Measurements from ENCODE around the gene FPR1.

DNA sequence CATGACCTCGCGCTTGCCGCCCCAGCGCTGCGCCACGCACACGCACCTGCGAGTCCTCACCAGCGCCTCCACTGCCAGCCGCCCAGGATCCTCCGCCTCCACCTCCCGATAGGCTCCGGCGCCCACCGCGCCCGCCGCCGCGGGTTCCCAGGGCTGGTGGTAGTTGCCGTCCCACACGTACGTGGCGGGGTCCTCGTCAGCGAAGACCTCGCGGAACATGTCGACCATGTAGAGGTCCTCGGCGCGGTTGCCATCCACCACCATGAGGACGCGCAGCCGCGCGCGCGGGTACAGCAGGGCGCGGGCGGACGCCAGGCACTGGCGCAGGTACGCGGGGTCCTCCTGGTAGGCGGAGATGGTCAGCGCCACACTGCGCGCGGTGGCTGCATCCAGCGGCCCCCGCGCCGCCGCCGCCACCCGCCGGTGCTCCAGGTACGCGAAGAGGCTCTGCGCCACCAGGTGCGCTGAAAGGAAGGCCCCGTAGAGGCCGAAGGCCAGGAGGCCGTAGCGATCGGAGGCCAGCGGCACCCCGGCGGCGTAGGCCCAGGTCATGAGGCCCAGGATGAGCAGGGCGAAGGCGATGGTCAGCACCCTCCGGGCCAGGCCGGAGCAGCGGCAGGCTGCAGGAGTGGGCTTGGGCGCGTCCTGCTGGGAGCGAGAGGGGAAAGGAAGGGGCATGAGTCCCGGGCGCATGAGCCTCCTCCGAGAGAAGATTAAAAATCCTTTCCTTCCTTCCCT is 32.3 kb downstream of the FPR1 start:
- TF ChIP-seq MAZ (IDR thresholded peaks at IDR 0.05; ENCODE audit: borderline replicate concordance, low read depth, low read length): no peak
- no peak for TF ChIP-seq MAZ (CRISPR knock-in tag; IDR thresholded peaks at IDR 0.05; ENCODE audit: low read depth)
- TF ChIP-seq RFX5 (IDR thresholded peaks at IDR 0.05; ENCODE audit: low read depth, low read length): no peak
- TF ChIP-seq POLR2A (IDR thresholded peaks at IDR 0.05; ENCODE audit: insufficient read depth in 1 of 2, low read depth in 2 of 2, low read length in 2 of 2): no peak
- TF ChIP-seq GZF1 (CRISPR knock-in tag; IDR thresholded peaks at IDR 0.05): no peak
- TF ChIP-seq, protein P1, sequence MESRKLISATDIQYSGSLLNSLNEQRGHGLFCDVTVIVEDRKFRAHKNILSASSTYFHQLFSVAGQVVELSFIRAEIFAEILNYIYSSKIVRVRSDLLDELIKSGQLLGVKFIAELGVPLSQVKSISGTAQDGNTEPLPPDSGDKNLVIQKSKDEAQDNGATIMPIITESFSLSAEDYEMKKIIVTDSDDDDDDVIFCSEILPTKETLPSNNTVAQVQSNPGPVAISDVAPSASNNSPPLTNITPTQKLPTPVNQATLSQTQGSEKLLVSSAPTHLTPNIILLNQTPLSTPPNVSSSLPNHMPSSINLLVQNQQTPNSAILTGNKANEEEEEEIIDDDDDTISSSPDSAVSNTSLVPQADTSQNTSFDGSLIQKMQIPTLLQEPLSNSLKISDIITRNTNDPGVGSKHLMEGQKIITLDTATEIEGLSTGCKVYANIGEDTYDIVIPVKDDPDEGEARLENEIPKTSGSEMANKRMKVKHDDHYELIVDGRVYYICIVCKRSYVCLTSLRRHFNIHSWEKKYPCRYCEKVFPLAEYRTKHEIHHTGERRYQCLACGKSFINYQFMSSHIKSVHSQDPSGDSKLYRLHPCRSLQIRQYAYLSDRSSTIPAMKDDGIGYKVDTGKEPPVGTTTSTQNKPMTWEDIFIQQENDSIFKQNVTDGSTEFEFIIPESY (CRISPR knock-in tag; IDR thresholded peaks at IDR 0.05): no peak
- no peak for TF ChIP-seq ZNF382 (CRISPR knock-in tag; IDR thresholded peaks at IDR 0.05; ENCODE audit: borderline replicate concordance)
- TF ChIP-seq, protein P2, sequence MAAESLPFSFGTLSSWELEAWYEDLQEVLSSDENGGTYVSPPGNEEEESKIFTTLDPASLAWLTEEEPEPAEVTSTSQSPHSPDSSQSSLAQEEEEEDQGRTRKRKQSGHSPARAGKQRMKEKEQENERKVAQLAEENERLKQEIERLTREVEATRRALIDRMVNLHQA (CRISPR knock-in tag; IDR thresholded peaks at IDR 0.05): no peak
- TF ChIP-seq, protein P3, sequence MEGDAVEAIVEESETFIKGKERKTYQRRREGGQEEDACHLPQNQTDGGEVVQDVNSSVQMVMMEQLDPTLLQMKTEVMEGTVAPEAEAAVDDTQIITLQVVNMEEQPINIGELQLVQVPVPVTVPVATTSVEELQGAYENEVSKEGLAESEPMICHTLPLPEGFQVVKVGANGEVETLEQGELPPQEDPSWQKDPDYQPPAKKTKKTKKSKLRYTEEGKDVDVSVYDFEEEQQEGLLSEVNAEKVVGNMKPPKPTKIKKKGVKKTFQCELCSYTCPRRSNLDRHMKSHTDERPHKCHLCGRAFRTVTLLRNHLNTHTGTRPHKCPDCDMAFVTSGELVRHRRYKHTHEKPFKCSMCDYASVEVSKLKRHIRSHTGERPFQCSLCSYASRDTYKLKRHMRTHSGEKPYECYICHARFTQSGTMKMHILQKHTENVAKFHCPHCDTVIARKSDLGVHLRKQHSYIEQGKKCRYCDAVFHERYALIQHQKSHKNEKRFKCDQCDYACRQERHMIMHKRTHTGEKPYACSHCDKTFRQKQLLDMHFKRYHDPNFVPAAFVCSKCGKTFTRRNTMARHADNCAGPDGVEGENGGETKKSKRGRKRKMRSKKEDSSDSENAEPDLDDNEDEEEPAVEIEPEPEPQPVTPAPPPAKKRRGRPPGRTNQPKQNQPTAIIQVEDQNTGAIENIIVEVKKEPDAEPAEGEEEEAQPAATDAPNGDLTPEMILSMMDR (CRISPR knock-in tag; IDR thresholded peaks at IDR 0.05): no peak
- TF ChIP-seq, protein P4, sequence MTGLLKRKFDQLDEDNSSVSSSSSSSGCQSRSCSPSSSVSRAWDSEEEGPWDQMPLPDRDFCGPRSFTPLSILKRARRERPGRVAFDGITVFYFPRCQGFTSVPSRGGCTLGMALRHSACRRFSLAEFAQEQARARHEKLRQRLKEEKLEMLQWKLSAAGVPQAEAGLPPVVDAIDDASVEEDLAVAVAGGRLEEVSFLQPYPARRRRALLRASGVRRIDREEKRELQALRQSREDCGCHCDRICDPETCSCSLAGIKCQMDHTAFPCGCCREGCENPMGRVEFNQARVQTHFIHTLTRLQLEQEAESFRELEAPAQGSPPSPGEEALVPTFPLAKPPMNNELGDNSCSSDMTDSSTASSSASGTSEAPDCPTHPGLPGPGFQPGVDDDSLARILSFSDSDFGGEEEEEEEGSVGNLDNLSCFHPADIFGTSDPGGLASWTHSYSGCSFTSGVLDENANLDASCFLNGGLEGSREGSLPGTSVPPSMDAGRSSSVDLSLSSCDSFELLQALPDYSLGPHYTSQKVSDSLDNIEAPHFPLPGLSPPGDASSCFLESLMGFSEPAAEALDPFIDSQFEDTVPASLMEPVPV (CRISPR knock-in tag; IDR thresholded peaks at IDR 0.05): no peak
- no peak for TF ChIP-seq ZFP41 (CRISPR knock-in tag; IDR thresholded peaks at IDR 0.05; ENCODE audit: borderline replicate concordance)
- no peak for TF ChIP-seq ZNF790 (CRISPR knock-in tag; IDR thresholded peaks at IDR 0.05; ENCODE audit: borderline replicate concordance)
- TF ChIP-seq ZNF251 (CRISPR knock-in tag; IDR thresholded peaks at IDR 0.05): no peak
